ENCODE data around the gene LMAN2L. TPM values are rescaled to one million over a fixed set of nuclear protein-coding genes. Genes with fewer than 3 reads are reported as not detected.

Gene LMAN2L
- total and polyA plus RNA-seq, 2 of the 8 experiments (the other 6 are each of a cell fraction or from before 2014, with no cell fraction given), result 14.3 to 17.6 TPM

- POLR2A ChIA-PET (ENCODE audit: partially characterized antibody), result interaction anchor here (0.6 kb wide), 1 partner anchor 53 kb away, joined by 3 read pairs; no protein-coding TSS in a partner anchor
- H2BK20ac ChIP-seq (ENCODE audit: low read length), result no peak overlapping the region
- no peak overlapping the region for H3K18ac ChIP-seq (ENCODE audit: extremely low read depth, low read length)
- no peaks in the 10 kb centered on the region for H4K20me1 ChIP-seq (replicated peaks in 1 of 2; ENCODE audit: control insufficient read depth in 1 of 2, insufficient read depth in 2 of 2, low read length in 2 of 2)
- no peaks in the 10 kb centered on the region for H3K23me2 ChIP-seq (ENCODE audit: low read depth, low read length)
- H3K4me1 ChIP-seq (replicated peaks in 1 of 4; ENCODE audit: control insufficient read depth in 3 of 4, insufficient read depth in 4 of 4, low read length in 3 of 4), result no peaks in the 10 kb centered on the region
- no peak overlapping the region for H4K5ac ChIP-seq (ENCODE audit: insufficient read length, low read depth, low read length)
- no peak overlapping the region for H2AFZ ChIP-seq (ENCODE audit: low read length)
- H4K91ac ChIP-seq (replicated peaks; ENCODE audit: insufficient read length, low read length), result no peak overlapping the region
- H2BK12ac ChIP-seq (ENCODE audit: low read depth, low read length), result no peak overlapping the region
- no peak overlapping the region for H3K9ac ChIP-seq (replicated peaks in 1 of 4; ENCODE audit: extremely low read depth in 1 of 4, low read depth in 3 of 4, low read length in 3 of 4)
- no peak overlapping the region for H3K4ac ChIP-seq (replicated peaks; ENCODE audit: insufficient read length, low read depth, low read length)
- H3K14ac ChIP-seq (ENCODE audit: insufficient read length), result no peak overlapping the region
- CTCF ChIA-PET (ENCODE audit: partially characterized antibody), result interaction anchor here (1.6 to 2.3 kb wide), 2 partner anchors 9 to 11 kb away, joined by 3 to 14 read pairs; no protein-coding TSS in a partner anchor
- H2BK5ac ChIP-seq (ENCODE audit: low read depth, low read length), result no peak overlapping the region
- WGBS, 2 experiments (ENCODE audit: extremely low coverage in 1 of 2, insufficient coverage in 1 of 2, insufficient read length in 1 of 2, insufficient replicate concordance in 2 of 2, low coverage in 1 of 2, low lambda C conversion rate in 2 of 2, missing lambda C conversion rate in 1 of 2), result 84% methylated on average over 6 of the region's 6 CpGs; no CpG with 5 or more reads in 1 of the 2 experiments
- no peak overlapping the region for H2BK15ac ChIP-seq (ENCODE audit: low read length)
- no peak for FAIRE-seq
- H3K23ac ChIP-seq (ENCODE audit: insufficient read length), result no peak overlapping the region
- no peaks in the 10 kb centered on the region for H3K36me3 ChIP-seq (ENCODE audit: control insufficient read depth in 2 of 4, insufficient read depth in 4 of 4, low read length in 3 of 4)
- no peak overlapping the region for H2AK5ac ChIP-seq (ENCODE audit: low read depth, low read length)
- H3K4me2 ChIP-seq (ENCODE audit: insufficient read depth in 1 of 2, low read depth in 2 of 2, low read length in 2 of 2), result no peak overlapping the region
- H3K79me2 ChIP-seq (ENCODE audit: control insufficient read depth in 1 of 2, insufficient read depth in 2 of 2, low read length in 2 of 2), result no peaks in the 10 kb centered on the region
- H3K9me3 ChIP-seq (ENCODE audit: insufficient read depth in 2 of 2, low read depth in 1 of 2, low read length in 1 of 2), result no peaks in the 10 kb centered on the region
- no peaks in the 10 kb centered on the region for H3K27me3 ChIP-seq (replicated peaks in 1 of 4; ENCODE audit: control insufficient read depth in 3 of 4, extremely low read depth in 1 of 4, insufficient read depth in 3 of 4, low read length in 3 of 4)
- H3K79me1 ChIP-seq (ENCODE audit: low read depth, low read length), result 0 out of 2 replicates have a peak, but pooled peaks cover 2% of the 10 kb centered on the region
- H4K8ac ChIP-seq (ENCODE audit: extremely low read depth, insufficient read depth, low read length), result no peak overlapping the region
- no peak overlapping the region for H3K27ac ChIP-seq (ENCODE audit: low read depth, low read length)
- H3K4me3 ChIP-seq (ENCODE audit: extremely low read depth in 1 of 4, insufficient read depth in 2 of 4, low read depth in 3 of 4, low read length in 4 of 4), result no peak overlapping the region
- H3K56ac ChIP-seq (replicated peaks; ENCODE audit: insufficient read length, low read depth, low read length), result no peak overlapping the region
- no peak for DNase-seq (ENCODE audit: low read depth in 1 of 2, low spot score in 2 of 2)
- H2BK120ac ChIP-seq (replicated peaks; ENCODE audit: low read depth, low read length), result no peak overlapping the region
- no peak for TF ChIP-seq HDAC6 (IDR thresholded peaks at IDR 0.05; ENCODE audit: low read depth, low read length)
- no peak for TF ChIP-seq NRF1 (IDR thresholded peaks at IDR 0.05; ENCODE audit: low read depth, low read length)
- TF ChIP-seq SAP30 (IDR thresholded peaks at IDR 0.05; ENCODE audit: insufficient read depth, insufficient replicate concordance, low read length), result no peak
- TF ChIP-seq EZH2 (IDR thresholded peaks at IDR 0.05; ENCODE audit: low read depth, low read length, severe bottlenecking), result no peak
- no peak for TF ChIP-seq CREB1 (IDR thresholded peaks at IDR 0.05)
- TF ChIP-seq FOSL1 (IDR thresholded peaks at IDR 0.05; ENCODE audit: insufficient read depth, low read depth, low read length), result no peak
- no peak for TF ChIP-seq RBBP5 (IDR thresholded peaks at IDR 0.05; ENCODE audit: borderline replicate concordance, low read depth, low read length)
- no peak for TF ChIP-seq NANOG (IDR thresholded peaks at IDR 0.05; ENCODE audit: insufficient read depth, low read depth, low read length, poor library complexity, severe bottlenecking)
- no peak for TF ChIP-seq MAX (IDR thresholded peaks at IDR 0.05)
- TF ChIP-seq, protein P1, sequence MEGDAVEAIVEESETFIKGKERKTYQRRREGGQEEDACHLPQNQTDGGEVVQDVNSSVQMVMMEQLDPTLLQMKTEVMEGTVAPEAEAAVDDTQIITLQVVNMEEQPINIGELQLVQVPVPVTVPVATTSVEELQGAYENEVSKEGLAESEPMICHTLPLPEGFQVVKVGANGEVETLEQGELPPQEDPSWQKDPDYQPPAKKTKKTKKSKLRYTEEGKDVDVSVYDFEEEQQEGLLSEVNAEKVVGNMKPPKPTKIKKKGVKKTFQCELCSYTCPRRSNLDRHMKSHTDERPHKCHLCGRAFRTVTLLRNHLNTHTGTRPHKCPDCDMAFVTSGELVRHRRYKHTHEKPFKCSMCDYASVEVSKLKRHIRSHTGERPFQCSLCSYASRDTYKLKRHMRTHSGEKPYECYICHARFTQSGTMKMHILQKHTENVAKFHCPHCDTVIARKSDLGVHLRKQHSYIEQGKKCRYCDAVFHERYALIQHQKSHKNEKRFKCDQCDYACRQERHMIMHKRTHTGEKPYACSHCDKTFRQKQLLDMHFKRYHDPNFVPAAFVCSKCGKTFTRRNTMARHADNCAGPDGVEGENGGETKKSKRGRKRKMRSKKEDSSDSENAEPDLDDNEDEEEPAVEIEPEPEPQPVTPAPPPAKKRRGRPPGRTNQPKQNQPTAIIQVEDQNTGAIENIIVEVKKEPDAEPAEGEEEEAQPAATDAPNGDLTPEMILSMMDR (IDR thresholded peaks at IDR 0.05; ENCODE audit: control extremely low read depth in 1 of 3, insufficient read depth in 1 of 3, low read depth in 1 of 3, low read length in 3 of 3), result no peak
- TF ChIP-seq GTF2F1 (IDR thresholded peaks at IDR 0.05; ENCODE audit: borderline replicate concordance, low read depth, low read length), result no peak
Measured at GRCh38 chr2:96789245-96789617, 49.4 kb upstream of the LMAN2L start.

Data from H1 (cell line).